ENCODE results near the gene SIK3.
"Not testable (repeated sequence)": the region's sequence is repeated elsewhere in the genome, so short reads cannot be mapped to it uniquely, and the experiment has no call there.

The SIK3 gene

DNA sequence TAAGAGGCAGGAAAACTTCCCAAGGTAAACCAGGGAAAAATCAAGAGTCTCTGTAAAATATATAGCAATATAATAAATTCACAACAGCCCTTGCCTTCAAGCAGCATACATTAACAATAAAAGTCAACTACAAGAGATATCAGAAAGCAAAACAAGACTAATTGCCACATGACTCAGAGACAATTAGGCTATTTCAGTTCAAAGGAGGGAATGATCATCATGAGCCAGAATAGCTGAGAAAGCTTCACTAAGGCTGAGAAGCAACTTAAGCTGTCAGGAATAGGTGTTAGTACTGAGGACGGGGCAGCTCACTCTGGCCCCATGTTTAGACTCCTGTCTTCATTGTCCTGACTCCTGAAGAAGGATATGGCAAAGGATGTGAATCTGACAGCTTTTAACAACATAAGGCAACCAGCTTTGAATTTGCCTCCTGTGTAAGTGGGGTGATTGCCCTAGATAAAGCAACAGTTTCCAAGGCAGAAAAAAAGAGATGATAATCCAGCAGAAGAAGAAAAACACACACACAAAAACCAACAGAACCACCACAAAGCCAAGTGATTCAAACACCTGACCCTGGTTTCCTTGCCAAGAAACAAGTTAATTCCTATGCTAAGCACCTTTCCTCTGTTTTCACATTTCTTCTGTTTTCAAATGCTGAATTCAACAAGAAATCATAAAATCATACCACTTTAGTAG, 60.8 kb downstream of the SIK3 start:
- no peak for DNase-seq (ENCODE audit: low read depth)
- TF ChIP-seq CTCF (IDR thresholded peaks at IDR 0.05; ENCODE audit: control insufficient read depth, insufficient read depth, low read depth, low read length, missing control alignments): no peak
- H3K4me3 ChIP-seq (ENCODE audit: control insufficient read depth, low read depth, low read length): no peak overlapping the region

GRCh38 chr11:117034901-117035300, 63.3 kb downstream of the SIK3 start:
- no peak for TF ChIP-seq CTCF (IDR thresholded peaks at IDR 0.05; ENCODE audit: control insufficient read depth, insufficient read depth, low read depth, low read length, missing control alignments)
- no peak for DNase-seq (ENCODE audit: low read depth)
- no peak overlapping the region for H3K4me3 ChIP-seq (ENCODE audit: control insufficient read depth, low read depth, low read length)

DNA sequence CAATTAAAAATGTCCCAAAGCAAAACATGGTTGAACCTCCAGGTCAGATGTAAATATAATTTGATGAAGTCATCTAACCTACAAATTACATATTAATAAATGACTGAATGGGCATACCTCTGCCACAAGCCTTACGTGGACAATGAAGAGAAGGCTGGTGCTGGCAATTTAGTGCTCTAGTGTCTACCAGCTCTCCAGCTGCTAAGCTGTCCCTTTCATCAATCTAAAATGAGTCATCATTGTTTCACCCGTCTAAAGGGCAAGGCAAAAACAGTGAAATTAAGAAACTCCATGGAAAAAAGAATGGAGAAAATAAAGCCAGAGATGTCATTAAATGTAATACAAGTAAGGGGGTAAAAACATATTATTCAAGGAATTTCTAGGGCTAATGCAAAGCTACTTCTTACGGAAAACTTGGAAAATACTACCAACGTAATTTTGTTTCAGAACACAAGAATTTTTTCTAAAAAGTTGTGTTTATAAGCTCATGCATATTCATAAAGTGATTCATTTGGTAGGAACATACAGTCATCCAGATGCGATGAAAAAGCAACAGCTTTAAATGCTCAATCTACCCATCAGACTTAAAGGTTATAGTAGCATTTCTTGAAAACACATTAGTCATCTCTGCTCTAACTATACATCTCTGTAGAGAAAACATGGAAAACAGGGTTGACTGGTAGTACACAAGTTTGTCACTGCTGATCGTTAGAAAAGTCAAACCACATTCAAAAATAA, 71.5 kb downstream of the SIK3 start:
- no peak for TF ChIP-seq CTCF (IDR thresholded peaks at IDR 0.05; ENCODE audit: control insufficient read depth, insufficient read depth, low read depth, low read length, missing control alignments)
- no peak overlapping the region for H3K4me3 ChIP-seq (ENCODE audit: control insufficient read depth, low read depth, low read length)
- DNase-seq (ENCODE audit: low read depth): no peak

- H3K4me3 ChIP-seq (ENCODE audit: control insufficient read depth, low read depth, low read length); DNase-seq (ENCODE audit: low read depth): not testable (repeated sequence)
These were observed 74.5 kb downstream of the SIK3 start for GRCh38 chr11:117023707-117024106.

GRCh38 chr11:117023178-117023577, 75.0 kb downstream of the SIK3 start:
- DNase-seq (ENCODE audit: low read depth): no peak
- H3K4me3 ChIP-seq (ENCODE audit: control insufficient read depth, low read depth, low read length): no peak overlapping the region
- TF ChIP-seq CTCF (IDR thresholded peaks at IDR 0.05; ENCODE audit: control insufficient read depth, insufficient read depth, low read depth, low read length, missing control alignments): no peak

GRCh38 chr11:117022526-117022925, 75.7 kb downstream of the SIK3 start:
- no peak for TF ChIP-seq CTCF (IDR thresholded peaks at IDR 0.05; ENCODE audit: control insufficient read depth, insufficient read depth, low read depth, low read length, missing control alignments)

DNA sequence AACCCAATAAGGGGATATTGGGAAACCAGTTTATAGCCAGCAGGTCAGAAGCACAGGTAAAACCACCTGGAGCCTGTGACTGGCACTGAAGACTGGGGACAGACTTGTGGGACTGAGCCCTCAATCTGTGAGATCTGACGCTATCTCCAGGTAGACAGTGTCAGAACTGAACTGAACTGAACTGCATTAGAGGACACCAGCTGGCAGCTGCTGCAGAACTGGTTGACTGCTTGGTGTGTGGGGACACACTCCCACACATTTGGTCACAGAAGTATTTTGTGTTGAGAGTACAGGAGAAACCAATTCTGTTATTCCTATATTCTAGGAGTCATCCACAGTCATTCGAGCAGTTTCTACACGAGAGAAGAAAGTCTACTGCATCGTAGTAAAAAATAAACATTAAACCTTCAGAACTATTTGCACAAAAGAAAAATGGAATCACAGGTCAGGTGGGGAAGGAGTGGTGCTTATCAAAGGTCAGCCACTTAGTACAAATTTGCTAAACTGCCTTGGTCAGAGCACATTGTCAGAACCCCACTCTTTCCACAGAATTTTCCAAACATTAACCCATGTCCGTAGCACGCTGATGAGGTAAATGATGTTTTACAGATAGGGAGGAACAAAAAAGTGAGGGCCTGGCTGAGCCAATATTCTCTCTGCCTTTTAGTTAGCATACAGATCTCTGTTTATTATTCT, 77.2 kb downstream of the SIK3 start:
- H3K4me3 ChIP-seq (ENCODE audit: control insufficient read depth, low read depth, low read length): no peak overlapping the region
- DNase-seq (ENCODE audit: low read depth): no peak
- TF ChIP-seq CTCF (IDR thresholded peaks at IDR 0.05; ENCODE audit: control insufficient read depth, insufficient read depth, low read depth, low read length, missing control alignments): no peak

More at GRCh38 chr11:117022526-117022925, 75.7 kb downstream of the SIK3 start:
- no peak for DNase-seq (ENCODE audit: low read depth)
- no peak overlapping the region for H3K4me3 ChIP-seq (ENCODE audit: control insufficient read depth, low read depth, low read length)
